Erythroblast (primary cell): ENCODE results near the gene PLA2G10.

Source experiments
- GATA1 ChIP-seq: IDR thresholded peaks from 2 replicates; pipeline ENCODE4 v1.6.1; 2011; ENCODE audit warnings: low read depth, mild to moderate bottlenecking, control low read depth, low read length, moderate library complexity
- POLR2A ChIP-seq: IDR thresholded peaks from 2 replicates; pipeline ENCODE4 v1.6.1; 2011; ENCODE audit warnings: mild to moderate bottlenecking, low read length

- TF ChIP-seq POLR2A = no peak
- no peak for TF ChIP-seq GATA1
Observed at GRCh38 chr16:14672403-14672971, 21.6 kb downstream of the PLA2G10 start.
